Bronchial epithelial cell (primary cell): ENCODE data around the gene SFMBT2. TPM values are rescaled to one million over a fixed set of nuclear protein-coding genes. Genes with fewer than 3 reads are reported as not detected.

Experiments
- DNase-seq: peaks from one replicate; pipeline ENCODE4 v3.0.0-alpha.2; 2010; ENCODE audit warnings: low read depth
- FAIRE-seq: peaks from 2 replicates; lab custom pipeline; 2011; peaks lifted over from hg19 to GRCh38; lab: Jason Lieb, UNC
- H3K27me3 ChIP-seq: 2 replicates; pipeline ENCODE4 v1.5.1; 2011; ENCODE audit warnings: low read length; ENCODE audit not compliant: control insufficient read depth, insufficient read depth
- H3K36me3 ChIP-seq: 2 replicates; pipeline ENCODE4 v1.5.1; 2011; ENCODE audit warnings: low read length; ENCODE audit not compliant: control insufficient read depth, insufficient read depth
- H3K4me3 ChIP-seq: 2 replicates; pipeline ENCODE4 v1.5.1; 2011; ENCODE audit warnings: mild to moderate bottlenecking, low read depth, low read length, control low read depth
- CTCF ChIP-seq: IDR thresholded peaks from 2 replicates; pipeline ENCODE4 v1.5.1; 2011; ENCODE audit warnings: mild to moderate bottlenecking, moderate library complexity, low read length, control low read depth, inconsistent platforms; ENCODE audit not compliant: insufficient read depth, severe bottlenecking
- total RNA-seq: library from RNA; depleted of rRNA; stranded (reverse); fragments of >200 nt; gene quantifications from 2 replicates; pipeline ENCODE4 v1.2.1, GENCODE V29; 2014

Gene SFMBT2
- total RNA-seq, 1 donor from 2014 or later, result under 0.01 TPM

DNA sequence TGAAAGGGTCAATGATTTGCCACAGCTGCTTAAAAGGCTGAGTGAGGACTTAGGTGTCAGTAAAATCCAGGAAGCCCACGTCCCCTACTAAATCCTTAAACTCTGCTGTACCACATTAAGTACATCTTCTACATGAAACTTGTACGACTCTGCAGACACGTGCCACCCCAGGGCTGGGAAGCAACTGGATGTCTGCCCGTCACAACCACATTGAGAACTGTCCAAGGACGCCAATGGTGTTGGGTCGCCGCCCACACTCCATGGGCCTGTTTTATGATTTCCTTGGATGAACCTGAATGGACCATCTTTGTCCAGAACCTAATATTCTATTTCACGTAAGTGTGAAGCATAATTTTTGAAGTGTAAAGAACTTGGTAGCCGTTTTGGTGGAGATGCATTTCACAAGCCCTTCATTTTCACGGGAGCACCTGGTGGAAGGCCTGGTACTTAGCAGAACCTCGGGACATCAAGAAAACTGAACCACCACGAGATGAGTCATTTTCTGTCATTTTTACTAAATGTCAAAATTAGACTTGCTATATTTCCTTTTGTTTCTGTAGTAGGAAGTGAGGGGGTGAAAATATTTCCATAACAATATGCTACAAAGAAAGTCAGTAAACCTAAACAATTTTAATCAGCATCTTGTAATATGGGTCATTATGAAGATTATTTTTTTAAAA, 134.9 kb downstream of the SFMBT2 start:
- H3K36me3 ChIP-seq, result no peaks in the 10 kb centered on the region
- FAIRE-seq (no peak), DNase-seq (no peak)
- no peak overlapping the region for H3K4me3 ChIP-seq
- TF ChIP-seq CTCF, result no peak
- no peaks in the 10 kb centered on the region for H3K27me3 ChIP-seq

DNA sequence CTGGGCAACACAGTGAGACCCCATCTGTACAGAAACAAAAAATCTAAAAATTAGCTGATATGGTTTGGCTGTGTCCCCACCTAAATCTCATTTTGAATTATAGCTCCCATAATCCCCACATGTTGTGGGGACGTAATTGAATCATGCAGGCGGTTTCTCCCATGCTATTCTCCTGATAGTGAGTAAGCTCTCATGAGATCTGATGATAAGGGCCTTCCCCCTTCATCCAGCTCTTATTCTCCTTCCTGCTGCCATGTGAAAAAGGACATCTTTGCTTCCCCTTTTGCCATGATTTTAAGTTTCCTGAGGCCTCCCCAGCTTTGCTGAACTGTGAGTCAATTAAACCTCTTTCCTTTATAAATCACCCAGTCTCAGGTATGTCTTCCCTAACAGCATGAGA, 136.5 kb downstream of the SFMBT2 start:
- FAIRE-seq (no peak), DNase-seq (no peak)
- no peaks in the 10 kb centered on the region for H3K27me3 ChIP-seq
- no peaks in the 10 kb centered on the region for H3K36me3 ChIP-seq
- TF ChIP-seq CTCF, result no peak
- H3K4me3 ChIP-seq, result no peak overlapping the region

DNA sequence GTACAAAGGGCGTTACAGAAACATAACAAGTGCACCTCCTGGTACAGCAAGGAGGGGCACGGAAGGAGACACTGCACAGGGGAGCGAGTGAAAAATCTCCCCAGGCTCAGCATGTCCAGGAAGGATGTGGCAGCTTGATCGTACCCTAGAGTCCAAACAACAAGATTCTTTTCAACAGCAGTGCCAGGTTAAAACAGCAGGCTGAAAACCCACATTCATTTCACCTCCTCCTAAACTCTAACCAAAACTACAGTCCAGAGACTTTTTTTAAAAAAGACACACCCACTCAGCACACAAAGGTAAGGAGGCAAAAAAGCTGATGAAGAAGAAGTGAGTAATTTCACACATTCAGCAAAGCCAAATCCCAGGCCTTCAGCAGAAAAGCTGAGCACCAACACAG, 138.8 kb downstream of the SFMBT2 start:
- DNase-seq (no peak), FAIRE-seq (no peak)
- Histone ChIP-seq H3K4me3 (no peak overlapping the region), H3K27me3 (no peaks in the 10 kb centered on the region), H3K36me3 (no peaks in the 10 kb centered on the region)
- TF ChIP-seq CTCF, result no peak

DNA sequence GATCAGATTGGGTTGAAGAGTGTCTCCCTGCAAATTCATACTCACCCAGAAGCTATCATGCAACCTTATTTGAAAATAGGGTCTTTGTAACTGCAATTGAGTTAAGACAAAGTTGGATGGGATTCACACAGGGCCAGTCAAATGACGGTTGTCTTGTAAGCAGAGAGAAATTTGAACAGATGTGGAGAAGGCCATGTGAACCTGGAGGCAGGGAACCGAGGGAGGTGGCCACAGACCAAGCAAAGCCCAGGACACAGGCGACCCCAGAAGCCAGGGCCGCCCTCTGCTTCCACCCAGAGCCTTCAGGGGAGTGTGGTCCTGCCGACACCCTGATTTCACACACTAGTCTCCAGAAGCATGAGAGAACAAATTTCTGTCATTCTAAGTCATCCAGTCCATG, 140.8 kb downstream of the SFMBT2 start:
- H3K36me3 ChIP-seq, result no peaks in the 10 kb centered on the region
- DNase-seq, result no peak
- no peaks in the 10 kb centered on the region for H3K27me3 ChIP-seq
- FAIRE-seq, result no peak
- TF ChIP-seq CTCF, result no peak
- no peak overlapping the region for H3K4me3 ChIP-seq

- TF ChIP-seq CTCF, result no peak
- no peak for FAIRE-seq
- DNase-seq, result no peak
Observed at GRCh38 chr10:7267142-7267541, 143.7 kb downstream of the SFMBT2 start.

More at GRCh38 chr10:7267142-7267541, 143.7 kb downstream of the SFMBT2 start:
- Histone ChIP-seq H3K27me3 (no peaks in the 10 kb centered on the region), H3K36me3 (no peaks in the 10 kb centered on the region), H3K4me3 (no peak overlapping the region)
